GM04504 (cell line): ENCODE results near the gene FBXO3.
A peak's percentile ranks its signal among the peaks of the same experiment; 100 is the strongest.
"Not testable (repeated sequence)": the region's sequence is repeated elsewhere in the genome, so short reads cannot be mapped to it uniquely, and the experiment has no call there.

Source experiments
- DNase-seq: peaks from one replicate; pipeline ENCODE4 v3.0.0-alpha.2; 2012; ENCODE audit warnings: low read depth

Gene FBXO3

GRCh38 chr11:33772300-33772699 is 2.0 kb downstream of the FBXO3 start:
- no peak for DNase-seq

- DNase-seq: no peak
Observed at GRCh38 chr11:33770236-33770635, 4.1 kb downstream of the FBXO3 start.

DNA sequence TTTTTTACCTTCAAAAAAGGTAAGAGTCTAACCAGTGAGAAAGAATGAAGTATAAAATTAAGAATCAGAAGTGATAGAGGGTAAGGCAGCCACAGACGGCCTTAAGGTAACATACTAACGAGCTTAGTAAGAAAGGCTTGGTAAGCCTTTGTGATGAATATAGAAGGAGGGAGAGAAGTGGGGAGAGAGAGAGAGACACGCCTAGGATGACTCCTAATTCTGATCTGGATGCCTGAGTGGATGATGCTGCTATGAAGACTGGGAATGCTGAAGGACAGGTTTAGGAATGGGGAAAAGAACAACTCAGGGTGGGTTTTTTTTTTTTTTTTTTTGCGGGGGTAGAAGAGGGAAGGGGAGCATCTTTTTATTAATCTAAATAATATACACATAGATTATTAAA is 4.8 kb downstream of the FBXO3 start:
- no peak for DNase-seq

GRCh38 chr11:33767624-33768023 is 6.7 kb downstream of the FBXO3 start:
- no peak for DNase-seq

DNA sequence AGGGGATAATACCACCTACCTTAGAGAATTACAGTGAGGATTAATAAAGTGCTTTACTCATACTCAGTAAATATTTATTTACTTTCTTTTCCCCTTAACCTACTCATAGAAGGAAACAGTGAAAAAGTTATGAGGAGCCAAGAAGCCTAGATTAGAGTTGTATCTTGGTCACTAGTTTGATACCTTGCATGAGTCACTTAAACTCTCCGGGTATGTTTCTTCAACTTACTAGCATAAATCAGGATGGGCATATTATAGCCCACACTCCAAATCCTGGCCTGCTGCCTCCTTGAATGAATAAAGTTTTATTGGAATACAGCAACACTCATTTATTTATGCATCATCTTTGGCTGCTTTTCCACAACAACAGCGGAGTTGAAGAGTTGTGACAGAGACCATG is 8.2 kb downstream of the FBXO3 start:
- no peak for DNase-seq

DNA sequence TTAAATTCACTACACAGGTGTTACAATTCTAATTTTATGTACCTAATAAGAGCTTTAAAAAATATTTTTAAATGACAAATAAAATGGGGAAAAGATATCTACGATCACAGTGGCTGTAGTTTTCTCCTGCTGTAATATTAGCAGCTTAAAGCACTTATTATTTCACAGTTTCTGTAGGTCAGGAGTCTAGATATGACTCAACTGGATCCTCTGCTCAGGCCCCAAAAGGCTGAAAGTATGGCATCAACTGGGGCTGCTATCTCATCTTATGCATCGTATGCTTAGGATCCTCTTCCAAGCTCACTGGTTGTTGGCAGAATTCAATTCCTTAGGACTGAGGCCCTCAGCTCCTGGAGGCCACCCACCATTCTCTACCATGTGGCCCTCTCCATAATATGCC is 12.8 kb downstream of the FBXO3 start:
- DNase-seq: no peak

- DNase-seq: no peak
Observed at GRCh38 chr11:33753304-33753967, 20.9 kb downstream of the FBXO3 start.

GRCh38 chr11:33751878-33752277 is 22.4 kb downstream of the FBXO3 start:
- DNase-seq: no peak

DNA sequence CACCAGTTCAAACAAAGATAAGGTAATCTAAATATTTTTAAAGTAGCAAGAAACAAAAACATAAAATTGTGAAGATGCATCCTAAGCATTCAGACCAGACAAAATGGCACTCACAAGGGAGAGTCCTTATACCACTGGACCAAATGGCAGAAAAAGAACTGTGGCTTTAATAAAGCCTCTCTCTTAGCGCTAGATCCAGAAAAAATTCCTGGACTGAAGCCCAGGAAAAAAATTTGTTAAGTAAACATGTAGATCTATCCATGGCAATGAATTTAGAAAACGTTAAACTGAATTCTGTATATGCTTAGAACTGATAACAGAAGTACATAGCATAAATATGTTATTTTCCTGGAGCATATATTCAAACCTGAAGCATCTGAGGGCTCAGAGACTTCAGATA is 26.3 kb downstream of the FBXO3 start:
- no peak for DNase-seq

GRCh38 chr11:33743291-33743690 is 31.0 kb downstream of the FBXO3 start:
- no peak for DNase-seq

DNA sequence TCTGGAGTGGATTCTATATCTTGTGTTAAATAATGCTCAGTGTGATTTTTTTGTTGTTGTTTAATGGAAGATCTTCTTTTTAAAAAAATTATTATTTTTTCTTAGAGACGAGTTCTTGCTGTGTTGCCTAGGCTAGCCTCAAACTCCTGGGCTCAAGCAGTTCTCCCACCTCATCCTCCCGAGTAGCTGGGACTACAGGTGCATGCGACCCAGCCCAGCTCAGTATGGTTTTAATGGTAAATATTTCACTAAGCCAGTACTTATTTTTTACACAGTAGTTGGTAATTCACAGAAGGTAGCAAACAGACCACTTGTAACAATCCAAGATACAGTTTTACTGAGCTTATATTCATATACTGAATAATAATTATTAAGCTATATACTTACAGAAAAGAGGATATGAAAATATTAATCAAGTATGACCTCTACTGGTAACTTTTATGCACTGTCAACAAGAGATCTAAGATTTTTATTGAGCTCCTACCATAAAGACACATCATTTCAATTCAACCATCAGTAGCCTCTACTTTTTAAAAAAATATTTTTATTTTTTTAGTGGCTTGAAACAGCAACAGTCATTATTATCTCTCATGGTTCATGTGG is 32.0 kb downstream of the FBXO3 start:
- no peak for DNase-seq

DNA sequence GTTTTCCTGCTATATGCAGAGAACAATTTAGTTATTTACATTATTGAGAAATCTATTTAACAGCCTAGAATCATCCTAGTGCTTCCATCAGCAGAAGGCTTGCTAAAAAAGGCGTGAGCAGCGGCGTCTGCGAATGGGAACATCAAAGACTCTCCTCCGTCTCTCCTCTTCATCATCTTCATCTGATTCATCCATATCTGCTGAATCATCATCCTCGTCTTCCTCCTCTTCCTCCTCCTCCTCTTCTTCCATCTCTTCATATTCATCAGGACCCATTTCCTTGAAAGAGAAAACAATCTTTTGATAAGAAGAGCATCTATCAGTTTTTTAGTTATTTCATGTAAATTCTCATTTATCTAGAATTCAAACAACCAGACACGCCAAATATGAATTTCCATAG is 32.5 kb downstream of the FBXO3 start:
- DNase-seq: no peak

GRCh38 chr11:33737362-33737821 is 36.9 kb downstream of the FBXO3 start:
- no peak for DNase-seq

GRCh38 chr11:33736148-33736812 is 38.0 kb downstream of the FBXO3 start, which contains the start of gene CD59:
TSS of gene CD59 (minus strand) at chr11:33736423. CDS start at chr11:33722445, 13,978 bp downstream.
- DNase-seq: peak; percentile 82

GRCh38 chr11:33735271-33736147 is 38.8 kb downstream of the FBXO3 start:
- no peak for DNase-seq

DNA sequence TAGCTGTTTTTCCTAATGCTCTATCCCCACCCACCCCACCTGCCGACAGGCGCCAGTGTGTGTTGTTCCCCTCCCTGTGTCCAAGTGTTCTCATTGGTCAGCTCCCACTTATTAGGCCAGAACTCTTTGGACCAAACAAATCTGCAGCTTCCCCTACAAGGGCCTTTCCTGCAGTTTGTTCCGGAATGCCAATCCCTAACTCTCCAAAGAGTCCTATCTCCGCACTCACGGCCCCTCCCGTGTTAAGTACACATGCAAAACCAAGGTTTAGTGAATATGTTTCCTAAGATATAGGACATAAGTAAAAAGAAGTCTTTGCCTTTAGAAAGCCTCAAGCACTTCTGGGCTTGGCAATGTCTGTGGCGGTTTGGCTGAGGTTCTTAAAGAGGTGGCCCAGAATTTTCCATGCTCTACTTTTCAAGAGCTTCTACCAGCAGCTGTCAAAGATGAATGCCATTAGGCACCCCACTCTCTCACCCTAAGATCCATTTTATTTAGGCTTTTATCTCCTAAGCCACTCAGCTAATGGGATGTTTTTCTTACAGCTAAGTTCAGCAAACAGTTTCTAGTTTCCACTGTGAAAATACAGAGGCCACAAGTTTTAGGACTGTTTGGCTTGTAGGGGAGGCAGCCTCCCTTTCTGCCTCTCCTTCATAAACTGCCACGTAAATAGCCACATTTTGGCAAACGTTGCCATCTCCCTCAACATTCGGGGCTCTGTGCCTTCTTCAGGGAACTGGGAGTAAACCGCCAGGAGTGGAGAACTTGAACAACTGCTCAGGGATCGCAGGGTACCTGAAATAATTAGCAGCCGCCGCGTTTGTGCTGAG is 39.7 kb downstream of the FBXO3 start:
- no peak for DNase-seq

DNA sequence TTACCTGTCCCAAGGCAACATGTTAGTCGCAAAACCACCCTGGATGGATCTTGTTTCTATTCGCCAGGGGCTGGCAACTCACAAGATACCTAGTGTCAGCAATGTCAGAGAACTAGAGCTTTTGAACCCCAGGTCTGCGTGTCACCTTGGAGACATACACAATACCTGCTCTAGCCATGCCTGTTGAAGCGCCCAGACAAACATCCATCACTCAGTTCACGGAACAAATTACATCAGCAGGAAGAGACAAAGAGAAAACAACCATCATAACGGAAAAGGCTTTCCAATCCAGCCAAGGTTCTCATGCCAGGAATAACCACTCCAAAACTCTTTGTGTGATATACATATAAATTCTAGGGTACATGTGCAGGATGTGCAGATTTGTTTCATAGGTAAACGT is 40.3 kb downstream of the FBXO3 start:
- DNase-seq: no peak

DNA sequence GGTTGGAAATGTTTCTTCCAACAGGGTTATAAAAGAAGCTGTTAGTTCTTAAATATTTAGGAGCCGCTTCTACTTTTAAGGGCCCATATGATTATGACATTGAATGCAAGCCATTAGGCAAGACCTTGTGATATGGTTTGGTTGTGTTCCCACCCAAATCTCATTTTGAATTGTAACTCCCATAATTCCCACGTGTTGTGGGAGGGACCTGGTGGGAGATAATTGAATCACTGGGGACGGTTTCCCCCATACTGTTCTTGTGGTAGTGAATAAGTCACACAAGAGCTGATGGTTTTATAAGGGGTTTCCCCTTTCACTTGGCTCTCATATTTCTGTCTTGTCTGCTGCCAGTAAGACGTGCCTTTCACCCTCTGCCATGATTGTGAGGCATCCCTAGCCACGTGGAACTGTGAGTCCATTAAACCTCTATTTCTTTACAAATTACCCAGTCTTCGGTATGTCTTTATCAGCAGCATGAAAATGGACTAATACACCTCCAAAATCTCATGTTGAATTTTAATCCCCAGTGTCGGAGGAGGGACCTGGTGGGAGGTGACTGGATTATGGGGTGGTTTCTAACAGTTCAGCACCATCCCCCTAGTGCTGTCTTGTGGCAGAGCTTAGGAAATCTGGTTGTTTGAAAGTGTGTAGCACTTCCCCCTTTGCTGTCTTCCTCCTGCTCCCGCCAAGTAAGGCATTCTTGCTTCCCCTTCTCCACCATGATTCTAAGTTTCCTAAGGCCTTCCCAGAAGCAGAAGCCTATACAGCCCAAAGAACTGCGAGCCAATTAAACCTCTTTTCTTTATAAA is 42.4 kb downstream of the FBXO3 start:
- DNase-seq: no peak

DNA sequence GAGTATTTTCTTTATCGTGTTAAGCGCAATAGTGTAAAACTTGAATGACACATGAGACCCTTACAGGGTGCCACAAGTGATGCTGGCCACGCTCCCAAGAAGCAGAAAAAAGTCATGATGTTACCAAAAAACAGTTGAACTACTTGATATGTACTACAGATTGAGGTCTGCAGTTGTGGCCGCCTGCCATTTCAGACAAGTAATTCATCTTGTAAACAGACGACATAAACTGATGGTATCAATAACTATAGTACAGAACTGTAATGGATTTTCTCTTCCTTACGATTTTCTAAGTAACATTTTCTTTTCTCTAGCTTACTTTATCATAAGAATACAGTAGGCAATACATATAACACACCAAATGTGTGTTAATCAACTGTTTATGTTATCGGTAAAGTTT is 43.6 kb downstream of the FBXO3 start:
- DNase-seq: no peak

DNA sequence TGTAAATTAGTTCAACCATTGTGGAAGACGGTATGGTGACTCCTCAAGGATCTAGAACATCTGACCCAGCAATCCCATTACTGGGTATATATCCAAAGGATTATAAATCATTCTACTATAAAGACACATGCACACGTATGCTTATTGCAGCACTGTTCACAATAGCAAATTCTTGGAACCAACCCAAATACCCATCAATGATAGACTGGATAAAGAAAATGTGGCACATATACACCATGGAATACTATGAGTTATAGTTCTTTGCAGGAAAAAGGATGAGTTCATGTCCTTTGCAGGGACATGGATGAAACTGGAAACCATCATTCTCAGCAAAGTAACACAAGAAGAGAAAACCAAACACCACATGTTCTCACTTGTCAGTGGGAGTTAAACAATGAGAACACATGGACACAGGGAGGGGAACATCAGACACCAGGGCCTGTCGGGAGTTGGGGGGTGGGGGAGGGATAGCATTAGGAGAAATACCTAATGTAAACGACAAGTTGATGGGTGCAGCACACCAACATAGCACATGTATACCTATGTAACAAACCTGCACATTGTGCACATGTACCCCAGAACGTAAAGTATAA is 45.2 kb downstream of the FBXO3 start:
- DNase-seq: not testable (repeated sequence)
